Activated CD4-positive, CD25-positive, alpha-beta regulatory T cell treated with anti-CD3 and anti-CD28 coated beads, Interleukin-2, amount 50 U/mL, for 72 hours (primary cell): ENCODE results near the gene ZNF829.

Source experiments
- DNase-seq: peaks from one replicate; pipeline ENCODE4 v3.0.0; 2021

The ZNF829 gene

GRCh38 chr19:36915992-36916830, at the start of gene ZNF829, which contains the start of gene ZNF568:
Gene ZNF829 (minus strand): TSS chr19:36916291. CDS start chr19:36915167, 1,124 bp downstream.
Gene ZNF568 (plus strand): TSS chr19:36916332. CDS start chr19:36922771, 6,439 bp downstream.
- peak; percentile 88 for DNase-seq

DNA sequence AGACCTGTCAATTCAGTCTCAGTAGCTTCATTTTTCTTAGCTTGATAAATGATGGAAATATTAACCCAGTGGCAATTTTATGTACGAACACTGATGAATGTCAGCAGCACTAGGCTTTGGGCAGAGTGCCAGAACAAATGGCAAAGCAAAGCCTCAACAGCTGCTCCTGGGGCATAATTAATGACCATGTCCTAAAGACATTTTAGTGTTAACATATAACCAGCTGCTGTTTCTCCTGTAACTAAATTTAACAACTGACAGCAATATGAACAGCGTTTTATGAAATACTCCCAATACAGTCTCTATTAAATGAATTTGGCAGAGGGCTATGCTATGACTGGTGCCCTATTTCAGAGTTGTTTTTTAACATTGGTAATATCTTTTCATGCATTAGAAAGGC, 47.2 kb upstream of the ZNF829 start:
- DNase-seq, result no peak

DNA sequence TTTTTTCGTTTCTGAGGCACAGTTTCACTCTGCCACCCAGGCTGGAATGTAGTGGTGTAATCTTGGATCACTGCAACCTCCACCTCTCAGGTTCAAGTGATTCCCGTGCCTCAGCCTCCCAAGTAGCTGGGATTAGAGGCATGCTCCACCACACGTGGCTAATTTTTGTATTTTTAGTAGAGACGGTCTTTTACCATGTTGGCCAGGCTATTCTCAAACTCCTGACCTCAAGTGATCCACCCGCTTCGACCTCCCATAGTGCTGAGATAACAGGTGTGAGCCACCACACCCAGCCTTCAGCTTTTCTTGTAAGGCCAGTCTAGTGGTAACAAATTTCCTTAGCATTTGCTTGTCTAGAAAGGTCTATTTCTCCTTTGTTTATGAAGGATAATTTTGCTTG, 46.3 kb upstream of the ZNF829 start:
- no peak for DNase-seq

- no peak for DNase-seq
These were observed 34.4 kb upstream of the ZNF829 start for GRCh38 chr19:36950335-36951119.

GRCh38 chr19:36939153-36939552, 23.1 kb upstream of the ZNF829 start:
- DNase-seq, result no peak

DNA sequence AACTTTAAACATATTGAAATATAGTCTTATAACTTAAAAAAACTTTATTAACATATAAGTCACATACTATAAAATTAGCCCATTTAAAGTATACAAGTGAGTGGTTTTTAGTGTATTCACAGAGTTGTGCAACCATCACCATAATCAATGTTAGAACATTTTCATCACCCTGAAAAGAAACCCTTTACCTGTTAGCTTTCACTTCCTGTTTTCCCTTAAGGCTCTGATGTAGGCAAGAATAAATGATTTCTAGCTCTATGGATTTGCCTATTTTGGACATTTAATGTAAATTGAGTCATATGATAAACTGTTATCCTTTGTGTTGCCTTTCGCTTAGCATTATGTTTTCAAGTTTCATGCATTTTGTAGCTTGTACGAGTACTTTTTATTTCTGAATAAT, 15.6 kb upstream of the ZNF829 start:
- DNase-seq, result no peak

DNA sequence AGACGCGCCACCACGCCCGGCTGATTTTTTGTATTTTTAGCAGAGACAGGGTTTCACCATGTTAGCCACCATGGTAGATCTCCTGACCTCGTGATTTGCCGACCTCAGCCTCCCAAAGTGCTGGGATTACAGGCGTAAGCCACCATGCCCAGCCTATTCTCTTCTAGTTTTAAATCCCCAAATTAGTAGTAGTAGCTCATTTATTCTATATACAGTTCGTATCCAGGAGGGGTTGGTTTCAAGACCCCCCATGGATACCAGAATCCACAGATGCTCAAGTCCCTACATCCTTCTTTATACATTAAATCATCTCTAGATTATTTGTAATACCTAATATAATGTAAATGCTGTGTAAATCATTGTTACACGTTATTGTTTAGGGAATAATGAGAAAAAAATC, 2.0 kb upstream of the ZNF829 start:
- no peak for DNase-seq

DNA sequence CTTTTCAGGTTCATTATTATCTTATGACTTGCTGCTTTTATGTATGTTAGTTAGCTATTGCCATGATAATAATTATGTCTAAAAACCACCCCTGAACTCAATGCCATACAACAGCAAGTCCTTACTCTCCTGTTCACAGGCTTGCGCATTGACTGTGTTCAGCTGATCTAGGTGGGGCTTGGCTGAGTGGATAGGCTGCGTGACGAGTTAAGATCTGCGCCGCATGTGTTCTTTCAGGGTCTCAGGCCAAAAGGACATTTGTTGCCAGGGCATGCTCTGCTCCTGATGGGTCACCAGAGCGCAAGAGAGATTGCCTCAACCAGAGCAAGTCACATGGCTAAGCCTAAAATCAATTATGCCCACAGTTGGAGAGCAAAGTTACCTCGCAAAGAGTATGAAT, 900 bp upstream of the ZNF829 start:
- no peak for DNase-seq

GRCh38 chr19:36898422-36898821, 17.7 kb downstream of the ZNF829 start:
- DNase-seq, result no peak

GRCh38 chr19:36894849-36895383, 21.2 kb downstream of the ZNF829 start:
- DNase-seq, result no peak

- DNase-seq, result no peak
These were observed 24.2 kb downstream of the ZNF829 start for GRCh38 chr19:36891768-36892357.

GRCh38 chr19:36876993-36877938, 38.8 kb downstream of the ZNF829 start:
- no peak for DNase-seq

DNA sequence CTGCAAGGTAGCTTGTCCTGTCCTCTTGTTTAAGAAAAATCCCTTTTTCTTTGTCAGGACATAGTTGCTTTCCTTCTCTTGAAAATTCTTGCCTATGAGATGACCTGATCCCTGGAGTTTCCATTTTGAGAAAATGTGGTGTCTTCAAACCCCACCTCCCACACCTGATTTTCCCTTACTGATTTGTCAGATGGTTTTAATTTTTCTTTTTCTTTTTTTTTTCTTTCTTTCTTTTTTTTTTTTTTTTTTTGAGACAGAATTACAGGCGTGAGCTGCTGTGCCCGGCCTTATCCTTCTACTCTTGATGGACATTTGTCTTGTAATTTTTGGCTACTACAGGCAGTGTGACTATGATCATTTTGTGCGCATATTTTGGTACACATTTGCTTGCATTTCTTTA, 64.2 kb downstream of the ZNF829 start:
- DNase-seq, result no peak

- DNase-seq, result peak; percentile 77
These were observed 65.3 kb downstream of the ZNF829 start, which contains the start of gene ZNF345 for GRCh38 chr19:36850559-36851442. Gene ZNF345 (plus strand): TSS chr19:36850876. CDS start chr19:36876831, 25,955 bp downstream.

- DNase-seq, result peak; percentile 84
These were observed 66.2 kb downstream of the ZNF829 start for GRCh38 chr19:36849701-36850558.

DNA sequence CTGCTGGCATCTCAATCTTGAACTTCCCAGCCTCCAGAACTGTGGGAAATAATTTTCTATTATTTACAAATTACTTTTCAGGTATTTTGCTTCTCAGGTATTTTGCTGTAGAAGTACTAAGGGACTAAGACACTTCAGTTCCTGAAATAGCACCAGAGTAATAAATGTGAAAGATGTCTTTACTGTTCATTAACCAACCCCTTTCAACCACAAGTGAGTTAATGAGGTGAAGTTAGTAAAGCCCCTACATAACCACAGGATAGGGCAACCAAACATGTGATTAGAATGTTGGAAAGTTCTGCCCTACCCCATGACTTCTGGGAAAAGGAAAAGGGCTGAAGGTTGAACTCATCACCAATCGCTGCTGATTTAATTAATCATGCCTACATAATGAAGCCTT, 68.1 kb downstream of the ZNF829 start:
- no peak for DNase-seq

DNA sequence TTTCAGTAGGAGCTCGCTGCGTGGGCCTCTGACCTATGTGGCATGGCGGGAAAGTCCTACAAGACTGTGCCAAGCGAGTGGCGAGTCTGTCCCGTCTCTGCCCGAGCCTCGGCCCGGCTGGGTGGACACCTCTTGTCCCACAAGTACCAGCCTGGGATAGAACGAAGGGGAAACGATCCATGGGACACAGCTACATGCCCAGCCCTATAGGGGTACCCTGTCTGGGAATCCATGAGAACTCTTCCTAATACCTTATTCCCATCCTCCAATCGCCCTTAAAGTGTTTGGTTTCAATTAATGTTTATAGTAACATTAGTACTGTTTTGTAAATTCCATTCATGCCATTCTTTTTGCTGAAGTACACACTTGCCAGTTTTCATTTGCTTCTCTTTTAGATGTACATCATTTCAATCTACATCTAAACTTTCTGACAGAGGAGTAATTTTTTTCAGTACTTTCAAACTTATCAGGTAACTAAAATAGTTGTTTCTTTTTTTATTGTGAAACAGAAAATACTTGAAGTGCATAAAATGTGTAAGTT, 77.2 kb downstream of the ZNF829 start:
- DNase-seq, result no peak
